Effector CD4-positive, alpha-beta T cell (primary cell): Measurements from ENCODE around the gene ZNF224.

Source experiments
- DNase-seq: peaks from one replicate; pipeline ENCODE4 v3.0.0-alpha.2; 2020

ZNF224 gene

GRCh38 chr19:44131955-44132354, 37.8 kb downstream of the ZNF224 start:
- no peak for DNase-seq

DNA sequence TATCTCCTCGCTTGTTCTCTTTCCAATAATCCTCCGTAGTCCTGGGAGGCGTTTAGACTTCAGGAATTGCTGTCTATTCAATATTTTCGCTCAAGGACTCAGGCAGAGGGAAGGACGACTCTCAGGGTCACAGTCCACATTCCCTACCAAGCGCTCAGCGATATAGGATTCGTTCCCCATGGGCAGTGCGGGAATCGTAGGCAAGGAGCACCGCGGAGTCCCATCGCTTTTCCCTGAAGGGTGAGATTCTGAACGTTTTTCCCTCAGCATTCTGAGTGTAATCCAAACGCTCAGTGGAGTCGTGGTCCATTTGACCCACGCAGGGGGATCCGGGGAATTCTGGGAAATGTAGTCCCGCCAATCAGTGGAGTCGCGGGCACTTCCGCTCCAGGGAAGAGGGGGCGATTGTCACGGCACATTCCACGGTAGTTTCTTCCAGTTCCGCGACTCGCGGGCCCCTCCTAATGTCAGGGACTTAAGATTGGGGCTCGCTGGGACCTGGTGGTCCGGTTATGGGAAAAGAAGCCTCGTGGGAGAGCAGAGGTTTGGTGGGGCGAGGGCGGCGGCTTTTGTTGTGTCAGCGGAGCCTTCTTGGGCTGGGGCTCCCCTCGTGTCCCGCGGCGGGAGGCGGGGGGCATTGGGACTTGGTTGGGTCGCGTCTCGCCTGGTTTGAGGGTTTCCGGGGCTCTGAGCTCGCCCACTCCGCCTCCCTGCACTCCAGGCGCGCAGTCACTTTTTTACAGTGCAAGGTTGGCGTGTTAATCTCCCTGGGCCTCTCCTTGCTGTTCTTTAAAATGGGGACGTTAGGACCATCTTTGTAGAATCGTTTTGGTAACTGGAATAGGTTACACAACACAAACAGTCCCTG, 47.3 kb downstream of the ZNF224 start, which contains the start of gene ZNF234:
Gene ZNF234 (plus strand): TSS at position 364 of the 868 bp plus-strand sequence. CDS start 3,079 bp downstream, outside the sequence.
- DNase-seq: peak; percentile 59

- no peak for DNase-seq
Measured at GRCh38 chr19:44142059-44142433, 47.9 kb downstream of the ZNF224 start.

- no peak for DNase-seq
Measured at GRCh38 chr19:44149776-44150175, 55.6 kb downstream of the ZNF224 start.

- no peak for DNase-seq
Measured at GRCh38 chr19:44151491-44151890, 57.3 kb downstream of the ZNF224 start.

GRCh38 chr19:44156475-44156874, 62.3 kb downstream of the ZNF224 start:
- no peak for DNase-seq
